H9 (cell line): Measurements from ENCODE around the gene CWC25. TPM values are rescaled to one million over a fixed set of nuclear protein-coding genes. Genes with fewer than 3 reads are reported as not detected.

Source experiments
- DNase-seq: peaks from one replicate; pipeline ENCODE4 v3.0.0-alpha.2; 2017
- H2AFZ ChIP-seq: one replicate; pipeline ENCODE4 v1.6.1; 2013; ENCODE audit warnings: mild to moderate bottlenecking, low read length, control low read depth, moderate library complexity
- H2AK5ac ChIP-seq: 2 replicates; pipeline ENCODE4 v1.6.1; 2013; ENCODE audit warnings: low read length, control low read depth, mixed read lengths; ENCODE audit not compliant: insufficient read length
- H2BK120ac ChIP-seq: one replicate; pipeline ENCODE4 v1.6.1; 2013; ENCODE audit warnings: low read depth, mild to moderate bottlenecking, low read length, control low read depth, inconsistent platforms; ENCODE audit not compliant: poor library complexity, severe bottlenecking
- H2BK12ac ChIP-seq: 2 replicates; pipeline ENCODE4 v1.6.1; 2013; ENCODE audit warnings: low read length, control low read depth, mixed read lengths, low read depth; ENCODE audit not compliant: insufficient read length
- H2BK15ac ChIP-seq: 2 replicates; pipeline ENCODE4 v1.6.1; 2013; ENCODE audit warnings: low read depth, low read length, control low read depth
- H2BK20ac ChIP-seq: one replicate; pipeline ENCODE4 v1.6.1; 2013; ENCODE audit warnings: low read depth, mild to moderate bottlenecking, low read length, control low read depth, inconsistent platforms; ENCODE audit not compliant: poor library complexity, severe bottlenecking
- H2BK5ac ChIP-seq: 2 replicates; pipeline ENCODE4 v1.6.1; 2013; ENCODE audit warnings: low read length, control low read depth, mixed read lengths; ENCODE audit not compliant: insufficient read length
- H3K14ac ChIP-seq: 2 replicates; pipeline ENCODE4 v1.6.1; 2013; ENCODE audit warnings: low read length, control low read depth; ENCODE audit not compliant: insufficient read depth
- H3K18ac ChIP-seq: 2 replicates; pipeline ENCODE4 v1.6.1; 2013; ENCODE audit warnings: low read depth, mild to moderate bottlenecking, mixed read lengths, low read length, control low read depth; ENCODE audit not compliant: insufficient read length
- H3K23ac ChIP-seq: 2 replicates; pipeline ENCODE4 v1.6.1; 2013; ENCODE audit warnings: low read length, control low read depth, mixed read lengths, low read depth; ENCODE audit not compliant: insufficient read length
- H3K23me2 ChIP-seq: 2 replicates; pipeline ENCODE4 v1.6.1; 2013; ENCODE audit warnings: low read depth, mild to moderate bottlenecking, mixed read lengths, low read length, control low read depth; ENCODE audit not compliant: insufficient read length, poor library complexity, severe bottlenecking
- H3K27ac ChIP-seq: 2 replicates; pipeline ENCODE4 v1.5.1; 2013; ENCODE audit warnings: low read length, control low read depth, mixed read lengths, low read depth; ENCODE audit not compliant: insufficient read length
- H3K27me3 ChIP-seq: 2 replicates; pipeline ENCODE4 v1.6.1; 2013; ENCODE audit warnings: low read length, control low read depth, inconsistent platforms; ENCODE audit not compliant: insufficient read depth
- H3K4ac ChIP-seq: 2 replicates; pipeline ENCODE4 v1.6.1; 2013; ENCODE audit warnings: low read depth, mild to moderate bottlenecking, control low read depth, inconsistent platforms, low read length, moderate library complexity
- H3K4me1 ChIP-seq: 2 replicates; pipeline ENCODE4 v1.6.1; 2013; ENCODE audit warnings: low read length, control low read depth, inconsistent platforms; ENCODE audit not compliant: insufficient read depth
- H3K4me2 ChIP-seq: 2 replicates; pipeline ENCODE4 v1.6.1; 2013; ENCODE audit warnings: low read length, control low read depth, mixed read lengths; ENCODE audit not compliant: insufficient read length, insufficient read depth
- H3K56ac ChIP-seq: 2 replicates; pipeline ENCODE4 v1.6.1; 2013; ENCODE audit warnings: low read depth, mild to moderate bottlenecking, mixed read lengths, low read length, control low read depth; ENCODE audit not compliant: insufficient read length
- H3K79me1 ChIP-seq: 2 replicates; pipeline ENCODE4 v1.6.1; 2013; ENCODE audit warnings: low read depth, mild to moderate bottlenecking, moderate library complexity, low read length, control low read depth, inconsistent platforms; ENCODE audit not compliant: insufficient read depth, poor library complexity, severe bottlenecking
- H3K79me2 ChIP-seq: 2 replicates; pipeline ENCODE4 v1.6.1; 2013; ENCODE audit warnings: low read length, control low read depth, inconsistent platforms; ENCODE audit not compliant: insufficient read depth
- H3K9ac ChIP-seq: 2 replicates; pipeline ENCODE4 v1.6.1; 2013; ENCODE audit warnings: low read length, control low read depth, mixed read lengths; ENCODE audit not compliant: insufficient read length; ENCODE audit errors: extremely low read depth
- H3K9me3 ChIP-seq: one replicate; pipeline ENCODE4 v1.6.1; 2013; ENCODE audit warnings: low read depth, low read length, inconsistent platforms; ENCODE audit not compliant: control insufficient read depth
- H3T11ph ChIP-seq: one replicate; pipeline ENCODE4 v1.6.1; 2013; ENCODE audit warnings: mild to moderate bottlenecking, low read length, control low read depth, inconsistent platforms
- H4K20me1 ChIP-seq: one replicate; pipeline ENCODE4 v1.6.1; 2013; ENCODE audit not compliant: control insufficient read depth, insufficient read length, insufficient read depth
- H4K5ac ChIP-seq: 2 replicates; pipeline ENCODE4 v1.6.1; 2013; ENCODE audit warnings: low read depth, mild to moderate bottlenecking, mixed read lengths, low read length, control low read depth; ENCODE audit not compliant: insufficient read length
- H4K8ac ChIP-seq: replicated peaks from 2 replicates; pipeline ENCODE4 v1.6.1; 2013; ENCODE audit warnings: low read length, control low read depth, mixed read lengths, low read depth; ENCODE audit not compliant: insufficient read length
- H4K91ac ChIP-seq: 2 replicates; pipeline ENCODE4 v1.6.1; 2013; ENCODE audit warnings: low read depth, mild to moderate bottlenecking, moderate library complexity, mixed read lengths, low read length, control low read depth; ENCODE audit not compliant: insufficient read length
- H3K27ac Mint-ChIP-seq, 3 experiments: 2 replicates in 2 of 3; 3 replicates in 1 of 3; pipeline ENCODE4 v1.8.0; 2020 to 2021; ENCODE audit warnings: mixed read lengths in 3 of 3, mild to moderate bottlenecking in 1 of 3, moderate library complexity in 1 of 3
- H3K27me3 Mint-ChIP-seq: 2 replicates; pipeline ENCODE4 v1.8.0; 2021; ENCODE audit warnings: low read depth, mild to moderate bottlenecking, moderate library complexity, mixed read lengths
- H3K36me3 Mint-ChIP-seq, 3 experiments: 2 replicates in 2 of 3; 3 replicates in 1 of 3; pipeline ENCODE4 v1.8.0; 2020 to 2021; ENCODE audit warnings: low read depth in 3 of 3, mixed read lengths in 3 of 3; ENCODE audit not compliant: insufficient read depth in 1 of 3
- H3K4me1 Mint-ChIP-seq, 2 experiments: 2 replicates each; pipeline ENCODE4 v1.8.0; 2020; ENCODE audit warnings: mixed read lengths in 2 of 2
- H3K4me3 Mint-ChIP-seq, 2 experiments: 2 replicates in 1 of 2; 3 replicates in 1 of 2; pipeline ENCODE4 v1.8.0; 2020 to 2021; ENCODE audit warnings: mild to moderate bottlenecking in 2 of 2, mixed read lengths in 2 of 2, moderate library complexity in 1 of 2
- H3K9me3 Mint-ChIP-seq, 2 experiments: 2 replicates in 1 of 2; 3 replicates in 1 of 2; pipeline ENCODE4 v1.8.0; 2020; ENCODE audit warnings: mild to moderate bottlenecking in 2 of 2, mixed read lengths in 2 of 2, moderate library complexity in 1 of 2
- total RNA-seq: library from RNA; stranded (reverse); gene quantifications from 2 replicates; pipeline ENCODE4 v1.2.1, GENCODE V29; 2021
- TF ChIP-seq, protein P1 (sequence below): fragments of 200-600 bp; sonication (generic); conservative IDR thresholded peaks from 3 replicates; pipeline ENCODE4 v1.8.0; 2021; ENCODE audit warnings: antibody characterized with exemption, mild to moderate bottlenecking

CWC25 gene
- total RNA-seq, 1 experiment from 2014 or later = 15.9 TPM

DNA sequence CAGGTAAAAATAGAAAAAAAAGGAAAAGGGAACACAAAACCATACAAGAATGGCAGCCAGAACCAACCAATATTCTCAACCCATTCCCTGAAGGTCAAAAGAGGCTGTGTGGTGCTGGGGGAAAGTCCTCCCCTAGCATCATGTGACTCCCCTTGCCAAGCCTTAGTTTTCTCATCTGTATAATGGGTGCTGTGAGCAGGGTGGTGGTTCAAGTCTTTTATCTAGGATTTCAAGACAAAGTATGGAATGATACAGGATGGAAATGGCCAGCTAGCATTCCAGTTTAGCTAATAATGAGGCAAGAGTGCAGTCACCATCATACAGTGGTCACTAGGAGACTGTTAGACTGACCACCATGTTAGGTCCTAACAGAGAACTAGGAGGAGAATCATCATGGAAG lies 51.9 kb downstream of the CWC25 start:
- no peaks in the 10 kb centered on the region for H3K79me1 ChIP-seq
- no peak overlapping the region for H3K14ac ChIP-seq
- no peak overlapping the region for H3K23ac ChIP-seq
- H3K4me3 Mint-ChIP-seq = no peak overlapping the region
- H3K4me2 ChIP-seq = no peak overlapping the region
- peaks cover 52 to 88% (median 74%) of the 10 kb centered on the region in 3 experiments for H3K36me3 Mint-ChIP-seq
- no peaks in the 10 kb centered on the region for H3K79me2 ChIP-seq
- no peaks in the 10 kb centered on the region for H3K4me1 Mint-ChIP-seq
- no peak overlapping the region for H2BK15ac ChIP-seq
- no peak overlapping the region for H2AK5ac ChIP-seq
- H4K91ac ChIP-seq = no peak overlapping the region
- no peak overlapping the region for H2BK5ac ChIP-seq
- H3K27me3 Mint-ChIP-seq = no peaks in the 10 kb centered on the region
- TF ChIP-seq, protein P1, sequence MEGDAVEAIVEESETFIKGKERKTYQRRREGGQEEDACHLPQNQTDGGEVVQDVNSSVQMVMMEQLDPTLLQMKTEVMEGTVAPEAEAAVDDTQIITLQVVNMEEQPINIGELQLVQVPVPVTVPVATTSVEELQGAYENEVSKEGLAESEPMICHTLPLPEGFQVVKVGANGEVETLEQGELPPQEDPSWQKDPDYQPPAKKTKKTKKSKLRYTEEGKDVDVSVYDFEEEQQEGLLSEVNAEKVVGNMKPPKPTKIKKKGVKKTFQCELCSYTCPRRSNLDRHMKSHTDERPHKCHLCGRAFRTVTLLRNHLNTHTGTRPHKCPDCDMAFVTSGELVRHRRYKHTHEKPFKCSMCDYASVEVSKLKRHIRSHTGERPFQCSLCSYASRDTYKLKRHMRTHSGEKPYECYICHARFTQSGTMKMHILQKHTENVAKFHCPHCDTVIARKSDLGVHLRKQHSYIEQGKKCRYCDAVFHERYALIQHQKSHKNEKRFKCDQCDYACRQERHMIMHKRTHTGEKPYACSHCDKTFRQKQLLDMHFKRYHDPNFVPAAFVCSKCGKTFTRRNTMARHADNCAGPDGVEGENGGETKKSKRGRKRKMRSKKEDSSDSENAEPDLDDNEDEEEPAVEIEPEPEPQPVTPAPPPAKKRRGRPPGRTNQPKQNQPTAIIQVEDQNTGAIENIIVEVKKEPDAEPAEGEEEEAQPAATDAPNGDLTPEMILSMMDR = no peak
- H4K20me1 ChIP-seq = no peaks in the 10 kb centered on the region
- no peak overlapping the region for H2BK20ac ChIP-seq
- no peak overlapping the region for H3K18ac ChIP-seq
- no peak overlapping the region for H2BK120ac ChIP-seq
- no peak overlapping the region for H4K8ac ChIP-seq
- no peak overlapping the region for H4K5ac ChIP-seq
- no peak overlapping the region for H3K27ac ChIP-seq
- no peak overlapping the region for H3T11ph ChIP-seq
- H3K27ac Mint-ChIP-seq = no peak overlapping the region
- H2AFZ ChIP-seq = no peak overlapping the region
- H3K4ac ChIP-seq = no peak overlapping the region
- no peak overlapping the region for H3K56ac ChIP-seq
- H3K23me2 ChIP-seq = no peaks in the 10 kb centered on the region
- DNase-seq = no peak
- H3K27me3 ChIP-seq = no peaks in the 10 kb centered on the region
- H3K9me3 ChIP-seq = no peaks in the 10 kb centered on the region
- no peaks in the 10 kb centered on the region for H3K9me3 Mint-ChIP-seq
- H3K9ac ChIP-seq = no peak overlapping the region
- no peak overlapping the region for H2BK12ac ChIP-seq
- H3K4me1 ChIP-seq = no peaks in the 10 kb centered on the region
